Breast epithelium (tissue), 3 donors: ENCODE data around the gene TANGO2.

Experiments used
- POLR2A ChIP-seq: fragments of 450-650 bp; IDR thresholded peaks from one replicate; pipeline ENCODE4 v1.6.1; 2016; ENCODE audit warnings: antibody characterized with exemption, mild to moderate bottlenecking, moderate library complexity
- POLR2AphosphoS5 ChIP-seq, 3 donors: sonication (generic); formaldehyde crosslinking; IDR thresholded peaks; one replicate each; pipeline ENCODE4 v1.6.1; 2017; ENCODE audit warnings: antibody characterized with exemption in 3 of 3
- TF ChIP-seq, protein P1 (sequence below), 3 donors: fragments of 450-650 bp; IDR thresholded peaks; one replicate each; pipeline ENCODE4 v1.5.1; 2016 to 2017; ENCODE audit warnings: antibody characterized with exemption in 3 of 3, mild to moderate bottlenecking in 3 of 3, moderate library complexity in 3 of 3

- TF ChIP-seq POLR2A = no peak
- TF ChIP-seq, protein P1, sequence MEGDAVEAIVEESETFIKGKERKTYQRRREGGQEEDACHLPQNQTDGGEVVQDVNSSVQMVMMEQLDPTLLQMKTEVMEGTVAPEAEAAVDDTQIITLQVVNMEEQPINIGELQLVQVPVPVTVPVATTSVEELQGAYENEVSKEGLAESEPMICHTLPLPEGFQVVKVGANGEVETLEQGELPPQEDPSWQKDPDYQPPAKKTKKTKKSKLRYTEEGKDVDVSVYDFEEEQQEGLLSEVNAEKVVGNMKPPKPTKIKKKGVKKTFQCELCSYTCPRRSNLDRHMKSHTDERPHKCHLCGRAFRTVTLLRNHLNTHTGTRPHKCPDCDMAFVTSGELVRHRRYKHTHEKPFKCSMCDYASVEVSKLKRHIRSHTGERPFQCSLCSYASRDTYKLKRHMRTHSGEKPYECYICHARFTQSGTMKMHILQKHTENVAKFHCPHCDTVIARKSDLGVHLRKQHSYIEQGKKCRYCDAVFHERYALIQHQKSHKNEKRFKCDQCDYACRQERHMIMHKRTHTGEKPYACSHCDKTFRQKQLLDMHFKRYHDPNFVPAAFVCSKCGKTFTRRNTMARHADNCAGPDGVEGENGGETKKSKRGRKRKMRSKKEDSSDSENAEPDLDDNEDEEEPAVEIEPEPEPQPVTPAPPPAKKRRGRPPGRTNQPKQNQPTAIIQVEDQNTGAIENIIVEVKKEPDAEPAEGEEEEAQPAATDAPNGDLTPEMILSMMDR (IDR thresholded peaks at IDR 0.05) = no peak
- no peak for TF ChIP-seq POLR2AphosphoS5 (IDR thresholded peaks at IDR 0.05)
These were observed 17.6 kb upstream of the TANGO2 start for GRCh38 chr22:20003304-20003703.
